22Rv1 (cell line): ENCODE data around the gene RNF157.
A peak's percentile ranks its signal among the peaks of the same experiment; 100 is the strongest.

Experiments used
- H3K27ac ChIP-seq: fragments of 450-650 bp; 2 replicates; pipeline ENCODE4 v1.5.1; 2017
- ZFX ChIP-seq: fragments of 450-650 bp; IDR thresholded peaks from 2 replicates; pipeline ENCODE4 v1.6.1; 2017; ENCODE audit warnings: antibody characterized with exemption, borderline replicate concordance
- TF ChIP-seq, protein P1 (sequence below): fragments of 450-650 bp; IDR thresholded peaks from 2 replicates; pipeline ENCODE4 v1.5.1; 2017; ENCODE audit warnings: mild to moderate bottlenecking

The RNF157 gene

DNA sequence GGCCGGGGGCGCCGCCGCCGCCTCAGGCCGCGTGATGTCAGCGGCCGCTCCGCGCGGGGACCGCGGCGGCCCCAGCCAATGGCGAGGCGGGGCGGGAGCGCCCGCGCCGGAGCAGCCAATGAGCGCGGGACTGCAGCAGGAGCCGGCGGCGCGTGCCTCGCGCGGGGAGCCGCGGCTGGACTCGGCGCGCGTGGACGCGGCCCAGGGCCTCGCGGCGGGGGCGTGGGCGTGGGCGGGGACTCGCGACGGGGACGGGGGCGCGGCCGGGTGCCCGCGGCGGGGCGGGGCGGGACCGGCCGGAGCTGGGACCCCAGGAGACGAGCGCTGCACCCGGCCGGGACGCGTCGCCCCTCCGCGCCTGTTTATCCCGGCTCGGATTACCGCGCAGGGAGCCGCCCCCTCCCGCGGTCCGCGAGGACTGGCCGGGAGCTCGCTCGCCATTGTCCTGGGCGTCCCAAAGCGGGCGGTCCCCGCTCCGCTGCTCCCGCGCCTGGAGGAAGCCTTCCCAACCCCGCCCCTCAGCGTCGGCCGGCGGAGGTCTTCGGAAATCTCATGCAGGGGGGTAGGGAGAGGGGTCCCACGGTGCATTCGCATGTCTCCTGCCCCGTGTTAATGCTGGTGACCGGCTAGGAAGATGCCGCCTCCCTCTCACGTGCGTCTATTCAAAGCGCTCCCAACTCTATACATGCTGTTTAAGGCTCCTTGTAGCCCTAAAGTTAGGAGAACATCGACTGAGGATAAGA, at the start of gene RNF157:
RNF157 (minus strand) TSS at position 33 of the 743 bp plus-strand sequence. CDS start 253 bp downstream, outside the sequence.
- TF ChIP-seq, protein P1, sequence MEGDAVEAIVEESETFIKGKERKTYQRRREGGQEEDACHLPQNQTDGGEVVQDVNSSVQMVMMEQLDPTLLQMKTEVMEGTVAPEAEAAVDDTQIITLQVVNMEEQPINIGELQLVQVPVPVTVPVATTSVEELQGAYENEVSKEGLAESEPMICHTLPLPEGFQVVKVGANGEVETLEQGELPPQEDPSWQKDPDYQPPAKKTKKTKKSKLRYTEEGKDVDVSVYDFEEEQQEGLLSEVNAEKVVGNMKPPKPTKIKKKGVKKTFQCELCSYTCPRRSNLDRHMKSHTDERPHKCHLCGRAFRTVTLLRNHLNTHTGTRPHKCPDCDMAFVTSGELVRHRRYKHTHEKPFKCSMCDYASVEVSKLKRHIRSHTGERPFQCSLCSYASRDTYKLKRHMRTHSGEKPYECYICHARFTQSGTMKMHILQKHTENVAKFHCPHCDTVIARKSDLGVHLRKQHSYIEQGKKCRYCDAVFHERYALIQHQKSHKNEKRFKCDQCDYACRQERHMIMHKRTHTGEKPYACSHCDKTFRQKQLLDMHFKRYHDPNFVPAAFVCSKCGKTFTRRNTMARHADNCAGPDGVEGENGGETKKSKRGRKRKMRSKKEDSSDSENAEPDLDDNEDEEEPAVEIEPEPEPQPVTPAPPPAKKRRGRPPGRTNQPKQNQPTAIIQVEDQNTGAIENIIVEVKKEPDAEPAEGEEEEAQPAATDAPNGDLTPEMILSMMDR: no peak
- no peak for TF ChIP-seq ZFX
- H3K27ac ChIP-seq: peak within 1 kb of the TSS; percentile 61

DNA sequence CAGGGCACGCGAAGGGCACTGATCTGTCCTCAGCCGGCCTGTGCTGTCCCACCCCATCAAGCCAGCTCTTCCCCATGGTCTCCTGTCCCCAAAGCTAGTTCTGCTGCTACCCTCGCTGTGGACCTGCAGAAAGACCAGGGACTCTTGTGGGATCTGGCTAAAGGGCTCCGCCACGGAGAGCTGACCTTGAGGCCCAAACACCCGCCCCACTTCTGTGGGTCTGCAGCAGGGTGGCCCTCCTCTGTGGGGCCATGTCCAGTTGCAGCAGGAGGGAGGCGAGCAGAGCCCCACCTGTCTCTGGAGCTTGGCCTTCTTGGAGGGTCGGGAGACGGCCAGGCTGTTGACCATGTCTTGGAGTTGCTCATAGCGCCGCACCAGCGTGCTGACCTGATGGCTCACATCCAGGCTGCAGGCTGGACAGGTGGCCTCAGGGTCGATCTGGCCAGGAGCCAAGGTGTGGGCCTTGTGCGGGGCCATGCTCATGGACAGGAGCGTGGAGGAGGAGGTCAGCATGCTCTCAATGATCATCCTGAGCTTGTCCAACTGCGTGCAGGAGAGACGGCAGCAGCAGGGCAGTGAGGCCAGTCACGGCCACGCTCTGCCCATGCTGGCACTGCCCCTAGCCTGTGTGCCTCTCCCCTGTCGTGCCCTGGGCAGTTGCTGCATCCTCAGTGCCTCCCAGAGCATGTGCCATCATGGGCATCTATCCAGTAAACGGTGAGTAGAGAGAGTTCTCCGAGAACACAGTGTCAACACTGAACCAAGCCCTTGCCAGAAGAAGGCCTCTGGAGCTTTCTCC, 41.5 kb upstream of the RNF157 start:
- H3K27ac ChIP-seq: 0 out of 2 replicates have a peak overlapping the region, but pooled peaks have one; percentile 5
- TF ChIP-seq ZFX: no peak

DNA sequence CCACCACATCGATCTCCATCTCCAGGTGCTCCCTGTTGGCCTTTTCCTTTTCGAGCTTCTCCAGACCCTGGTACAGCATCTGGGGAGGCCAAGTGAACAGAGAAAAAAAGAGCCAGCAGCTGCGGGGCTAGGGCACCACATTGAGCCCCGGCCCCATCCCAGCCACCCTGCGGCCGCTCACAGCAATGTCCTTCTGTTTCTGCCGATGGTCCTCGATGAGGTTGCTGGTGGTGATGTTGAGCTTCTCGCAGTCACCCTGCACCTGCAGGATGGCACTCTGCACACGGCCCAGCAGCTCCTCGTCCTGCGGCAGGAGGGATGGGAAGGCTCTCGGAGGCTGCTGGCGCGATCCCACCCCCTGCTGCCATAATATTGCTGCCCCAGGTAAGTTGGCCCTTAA, 40.4 kb upstream of the RNF157 start:
- TF ChIP-seq, protein P1: no peak
- TF ChIP-seq ZFX: no peak
- no peak overlapping the region for H3K27ac ChIP-seq

DNA sequence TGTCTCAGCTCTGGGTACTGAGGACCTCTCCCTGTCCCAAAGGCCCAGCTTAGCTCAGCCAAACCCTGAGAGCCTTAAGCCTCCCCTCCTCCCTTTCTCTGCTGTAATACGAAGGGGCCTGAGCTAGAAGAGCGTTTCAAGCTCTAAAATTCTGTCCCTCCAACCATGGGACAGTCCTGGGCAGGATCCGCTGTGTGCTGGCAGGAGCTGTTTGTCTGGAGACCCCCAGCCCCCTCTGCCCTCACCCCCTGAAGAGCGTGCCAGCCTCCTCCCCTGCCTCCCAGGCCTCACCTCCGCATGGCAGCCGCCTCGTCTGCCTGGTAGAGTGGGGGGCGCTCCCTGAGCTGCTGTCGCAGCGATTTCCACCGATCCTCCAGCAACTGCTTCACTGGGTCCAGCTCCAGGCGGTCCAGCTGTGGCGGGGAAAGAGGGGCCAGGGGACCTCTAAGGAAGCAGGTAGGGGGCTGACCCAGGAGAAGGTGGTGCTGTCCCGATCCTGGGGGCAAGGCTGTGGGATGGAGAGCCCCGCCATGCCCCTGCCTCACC, 39.5 kb upstream of the RNF157 start:
- no peak overlapping the region for H3K27ac ChIP-seq
- no peak for TF ChIP-seq ZFX
- TF ChIP-seq, protein P1: peak; percentile 66

DNA sequence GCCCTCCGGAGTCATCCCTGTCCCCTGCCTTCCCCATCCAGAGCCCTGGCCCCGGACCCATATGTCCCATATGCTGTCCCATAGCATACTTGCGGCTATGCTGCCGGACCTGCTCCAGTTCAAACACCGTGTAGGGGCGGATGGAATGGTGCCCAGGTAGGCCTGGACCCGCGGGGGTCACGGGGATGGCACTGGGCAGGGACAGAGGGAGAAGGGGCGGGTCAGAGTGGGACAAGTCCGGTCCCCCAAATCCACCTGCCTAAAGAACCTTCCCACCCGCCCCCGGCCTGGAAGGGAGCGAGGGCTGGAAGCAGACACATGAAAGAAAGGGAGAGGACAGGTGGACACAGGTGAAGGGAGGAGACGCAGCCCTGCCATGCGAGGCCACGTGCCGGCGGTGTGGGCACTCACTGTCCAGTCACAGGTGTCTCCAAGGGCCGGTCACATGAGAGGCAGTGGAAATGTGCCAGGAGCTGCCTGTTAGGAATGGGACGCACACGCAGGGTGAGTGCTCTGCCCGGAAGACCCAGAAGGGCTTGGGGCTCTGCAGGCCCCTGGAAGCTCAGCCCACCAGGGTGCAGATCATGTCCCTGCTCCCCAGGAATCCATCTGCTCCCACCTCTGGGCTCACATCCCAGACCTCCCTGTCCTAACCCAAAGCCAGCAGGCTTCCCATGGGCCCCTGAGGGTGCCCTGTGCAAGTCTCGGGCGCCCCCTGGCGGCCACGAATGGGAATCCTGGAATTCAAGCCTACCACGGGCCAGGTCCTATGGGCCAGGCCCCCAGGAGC, 38.9 kb upstream of the RNF157 start:
- H3K27ac ChIP-seq: no peak overlapping the region
- TF ChIP-seq ZFX: no peak
- TF ChIP-seq, protein P1: peak; percentile 97

DNA sequence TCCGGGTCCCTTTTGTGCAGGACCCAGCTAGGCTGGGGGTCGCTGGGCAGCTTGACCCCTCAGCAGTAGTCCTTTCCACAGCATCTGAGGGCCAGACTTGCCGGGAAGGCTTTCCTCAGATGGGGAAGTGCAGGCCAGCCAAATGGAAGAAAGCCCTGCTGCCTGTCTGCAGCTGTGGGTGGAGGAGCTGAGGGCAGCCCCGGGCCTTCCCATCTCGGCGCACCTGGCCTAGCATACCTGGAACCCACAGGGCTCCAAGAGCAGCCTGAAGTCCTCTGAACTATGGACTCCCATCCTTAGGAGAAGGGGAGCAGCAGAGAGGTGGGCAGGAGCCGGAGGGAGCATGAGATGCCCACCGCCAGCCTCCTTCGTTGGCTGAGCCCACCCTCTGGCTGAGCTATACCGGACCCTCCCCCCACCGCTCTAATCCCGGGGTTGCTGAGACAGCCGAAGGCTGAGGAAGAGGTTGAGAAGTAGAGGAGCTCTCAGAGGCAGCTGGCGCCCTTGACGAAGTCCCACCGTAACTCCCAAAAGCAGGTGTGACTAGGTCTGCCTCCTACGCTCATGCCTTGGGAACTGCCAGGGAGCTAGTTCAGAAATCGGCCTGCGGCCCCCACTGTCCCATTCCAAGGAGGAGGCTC, 38.1 kb upstream of the RNF157 start:
- TF ChIP-seq, protein P1: no peak
- TF ChIP-seq ZFX: no peak
- no peak overlapping the region for H3K27ac ChIP-seq
